Central memory CD8-positive, alpha-beta T cell (primary cell): Measurements from ENCODE around the gene CCDC27.
"Not testable (repeated sequence)": the region's sequence is repeated elsewhere in the genome, so short reads cannot be mapped to it uniquely, and the experiment has no call there.

Source experiments
- ATAC-seq: fragments of 150-1000 bp; cut with Tn5 transposase; replicated peaks from 2 replicates; pipeline ENCODE4 v1.10.0; 2022; ENCODE audit warnings: mild to moderate bottlenecking, moderate FRiP score, moderate number of reproducible peaks; ENCODE audit not compliant: poor library complexity, severe bottlenecking; ENCODE audit errors: extremely low read depth
- DNase-seq, 2 donors: peaks; one replicate each; pipeline ENCODE4 v3.0.0; 2021; ENCODE audit warnings: low spot score in 2 of 2
- H3K27ac Mint-ChIP-seq: one replicate; pipeline ENCODE4 v1.8.0; 2022; ENCODE audit warnings: low read depth, mild to moderate bottlenecking, moderate library complexity, mixed read lengths
- H3K27me3 Mint-ChIP-seq: one replicate; pipeline ENCODE4 v1.8.0; 2022; ENCODE audit warnings: mixed read lengths
- H3K36me3 Mint-ChIP-seq: one replicate; pipeline ENCODE4 v1.8.0; 2022; ENCODE audit warnings: mild to moderate bottlenecking, moderate library complexity, mixed read lengths; ENCODE audit not compliant: insufficient read depth
- H3K4me1 Mint-ChIP-seq: one replicate; pipeline ENCODE4 v1.8.0; 2022; ENCODE audit warnings: mixed read lengths
- H3K4me3 Mint-ChIP-seq: one replicate; pipeline ENCODE4 v1.8.0; 2022; ENCODE audit warnings: mild to moderate bottlenecking, moderate library complexity, mixed read lengths
- H3K9me3 Mint-ChIP-seq: one replicate; pipeline ENCODE4 v1.8.0; 2022; ENCODE audit warnings: mixed read lengths

Gene CCDC27

GRCh38 chr1:3790952-3791351, 38.7 kb downstream of the CCDC27 start:
- H3K4me3 Mint-ChIP-seq = no peak overlapping the region
- peaks cover 41% of the 10 kb centered on the region for H3K4me1 Mint-ChIP-seq
- DNase-seq = no peak
- ATAC-seq = no peak
- H3K27ac Mint-ChIP-seq = no peak overlapping the region
- H3K9me3 Mint-ChIP-seq = no peaks in the 10 kb centered on the region
- peaks cover 27% of the 10 kb centered on the region for H3K36me3 Mint-ChIP-seq
- no peaks in the 10 kb centered on the region for H3K27me3 Mint-ChIP-seq

- peak; percentile 16 for ATAC-seq
- H3K4me3 Mint-ChIP-seq = peak overlapping the region; percentile 84
- DNase-seq = no peak
- peak overlapping the region; percentile 72 for H3K27ac Mint-ChIP-seq
- H3K36me3 Mint-ChIP-seq = peaks cover 19% of the 10 kb centered on the region
- H3K9me3 Mint-ChIP-seq = no peaks in the 10 kb centered on the region
- peaks cover 31% of the 10 kb centered on the region for H3K4me1 Mint-ChIP-seq
- H3K27me3 Mint-ChIP-seq = peaks cover 13% of the 10 kb centered on the region
Measured at GRCh38 chr1:3795453-3796214, 43.4 kb downstream of the CCDC27 start.

- Mint-ChIP-seq H3K27ac (peak within 1 kb of the TSS; percentile 72), H3K4me1 (peaks cover 35% of the 10 kb centered on the region), H3K27me3 (peaks cover 21% of the 10 kb centered on the region), H3K36me3 (peaks cover 19% of the 10 kb centered on the region), H3K4me3 (peak within 1 kb of the TSS; percentile 84), H3K9me3 (no peaks in the 10 kb centered on the region)
- ATAC-seq (peak; percentile 100), DNase-seq (peak; percentile 85 to 88)
Measured at GRCh38 chr1:3796215-3797061, 44.2 kb downstream of the CCDC27 start, which contains the start of gene LRRC47. LRRC47 (minus strand) TSS chr1:3796498; CDS start chr1:3796476, 22 bp downstream.

GRCh38 chr1:3799976-3800685, 47.9 kb downstream of the CCDC27 start:
- Mint-ChIP-seq H3K27ac (no peak overlapping the region), H3K9me3 (no peaks in the 10 kb centered on the region), H3K36me3 (peaks cover 10% of the 10 kb centered on the region), H3K4me3 (no peak overlapping the region), H3K4me1 (peaks cover 21% of the 10 kb centered on the region), H3K27me3 (peaks cover 55% of the 10 kb centered on the region)
- ATAC-seq (no peak), DNase-seq (no peak)

- not testable (repeated sequence) for H3K4me3 Mint-ChIP-seq, H3K27ac Mint-ChIP-seq, ATAC-seq, H3K9me3 Mint-ChIP-seq, DNase-seq, H3K36me3 Mint-ChIP-seq
- Mint-ChIP-seq H3K27me3 (peaks cover 62% of the 10 kb centered on the region), H3K4me1 (peaks cover 15% of the 10 kb centered on the region)
Measured at GRCh38 chr1:3800795-3801194, 48.5 kb downstream of the CCDC27 start.

DNA sequence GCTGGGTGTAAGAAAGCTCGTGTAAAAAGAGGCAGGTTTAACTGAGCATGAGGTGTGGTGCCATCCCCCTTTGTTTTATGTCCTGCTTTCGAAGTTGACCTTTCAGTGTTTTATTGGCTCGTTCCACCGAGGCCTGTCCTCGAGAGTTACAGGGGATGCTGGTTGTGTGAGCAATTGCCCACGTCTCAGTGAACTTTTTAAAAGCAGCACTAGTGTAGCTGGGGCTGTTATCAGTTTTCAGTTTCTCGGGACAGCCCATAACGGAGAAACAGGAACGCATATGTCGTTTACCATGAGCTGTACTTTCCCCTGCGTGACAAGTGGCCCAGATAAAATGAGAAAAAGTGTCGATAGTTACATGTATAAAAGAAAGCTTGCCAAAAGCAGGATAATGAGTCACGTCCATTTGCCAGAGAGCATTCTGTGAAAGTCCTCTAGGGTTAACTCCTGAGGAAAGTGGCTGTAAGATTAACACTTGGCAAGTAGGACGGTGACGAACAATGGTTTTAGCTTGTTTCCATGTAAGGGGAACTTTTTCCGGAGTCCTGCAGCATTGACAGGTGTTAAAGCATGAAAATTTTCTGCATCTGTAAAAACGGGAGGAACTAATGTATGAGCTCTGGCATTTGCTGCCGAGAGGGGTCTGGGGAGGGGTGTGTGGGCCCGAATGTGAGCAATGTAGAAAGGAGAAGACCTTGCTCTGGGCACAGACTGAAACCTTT, 51.8 kb downstream of the CCDC27 start:
- DNase-seq (no peak), ATAC-seq (no peak)

DNA sequence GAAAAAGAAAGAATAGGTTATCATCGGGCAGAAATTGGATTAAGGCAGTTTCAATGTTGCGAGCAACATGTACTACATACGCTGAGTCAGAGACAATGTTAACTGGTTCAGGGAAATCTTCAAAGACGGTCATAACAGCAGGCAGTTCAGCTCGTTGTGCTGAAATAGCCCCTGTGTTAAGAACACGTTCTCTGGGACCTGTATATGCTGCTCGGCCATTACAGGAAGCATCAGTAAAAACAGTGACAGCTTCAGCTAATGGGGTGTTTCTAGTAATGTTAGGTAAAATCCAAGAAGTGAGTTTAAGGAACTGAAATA, 52.3 kb downstream of the CCDC27 start:
- not testable (repeated sequence) for DNase-seq, ATAC-seq, H3K27ac Mint-ChIP-seq, H3K9me3 Mint-ChIP-seq, H3K4me1 Mint-ChIP-seq, H3K36me3 Mint-ChIP-seq, H3K4me3 Mint-ChIP-seq
- H3K27me3 Mint-ChIP-seq = peaks cover 67% of the 10 kb centered on the region

More for the DNA sequence above, 51.8 kb downstream of the CCDC27 start:
- H3K4me3 Mint-ChIP-seq = no peak overlapping the region
- peaks cover 6% of the 10 kb centered on the region for H3K4me1 Mint-ChIP-seq
- H3K27me3 Mint-ChIP-seq = peaks cover 69% of the 10 kb centered on the region
- no peak overlapping the region for H3K27ac Mint-ChIP-seq
- H3K9me3 Mint-ChIP-seq = no peaks in the 10 kb centered on the region
- H3K36me3 Mint-ChIP-seq = peaks cover 1% of the 10 kb centered on the region

GRCh38 chr1:3805038-3805437, 52.8 kb downstream of the CCDC27 start:
- Mint-ChIP-seq H3K4me1 (peaks cover 8% of the 10 kb centered on the region), H3K36me3 (peaks cover 3% of the 10 kb centered on the region), H3K9me3 (no peaks in the 10 kb centered on the region), H3K27me3 (peaks cover 62% of the 10 kb centered on the region), H3K4me3 (no peak overlapping the region), H3K27ac (peak overlapping the region; percentile 20)
- ATAC-seq (no peak), DNase-seq (no peak)

- ATAC-seq = no peak
- Mint-ChIP-seq H3K36me3 (peaks cover 4% of the 10 kb centered on the region), H3K27me3 (peaks cover 37% of the 10 kb centered on the region), H3K9me3 (no peaks in the 10 kb centered on the region), H3K4me1 (peaks cover 7% of the 10 kb centered on the region), H3K27ac (no peak overlapping the region), H3K4me3 (no peak overlapping the region)
- no peak for DNase-seq
Measured at GRCh38 chr1:3807769-3808168, 55.5 kb downstream of the CCDC27 start.

- Mint-ChIP-seq H3K27me3 (peaks cover 18% of the 10 kb centered on the region), H3K4me1 (peaks cover 7% of the 10 kb centered on the region), H3K36me3 (peaks cover 12% of the 10 kb centered on the region), H3K27ac (peak overlapping the region; percentile 84), H3K9me3 (no peaks in the 10 kb centered on the region), H3K4me3 (peak overlapping the region; percentile 41)
- ATAC-seq = peak; percentile 61
- DNase-seq = no peak
Measured at GRCh38 chr1:3809680-3810079, 57.4 kb downstream of the CCDC27 start.

- DNase-seq = peak in 1 of 2 donors; percentile 50
- peak overlapping the region; percentile 84 for H3K27ac Mint-ChIP-seq
- peaks cover 12% of the 10 kb centered on the region for H3K27me3 Mint-ChIP-seq
- peak overlapping the region; percentile 41 for H3K4me3 Mint-ChIP-seq
- peaks cover 18% of the 10 kb centered on the region for H3K36me3 Mint-ChIP-seq
- not testable (repeated sequence) for H3K4me1 Mint-ChIP-seq, H3K9me3 Mint-ChIP-seq
- peak; percentile 95 for ATAC-seq
Measured at GRCh38 chr1:3810149-3810761, 58.0 kb downstream of the CCDC27 start.

GRCh38 chr1:3811595-3811911, 59.3 kb downstream of the CCDC27 start:
- Mint-ChIP-seq H3K4me1 (peaks cover 7% of the 10 kb centered on the region), H3K4me3 (no peak overlapping the region), H3K9me3 (no peaks in the 10 kb centered on the region), H3K27ac (peak overlapping the region; percentile 49), H3K27me3 (no peaks in the 10 kb centered on the region), H3K36me3 (peaks cover 18% of the 10 kb centered on the region)
- no peak for DNase-seq
- ATAC-seq = no peak
